H1 (cell line): ENCODE results near the gene BNC2. TPM values are rescaled to one million over a fixed set of nuclear protein-coding genes. Genes with fewer than 3 reads are reported as not detected.

Source experiments
- CTCF ChIA-PET: fragments of 300-600 bp; sonication (Branson Sonifier 250); formaldehyde crosslinking; loops from one replicate; lab custom pipeline; 2021; ENCODE audit not compliant: partially characterized antibody; lab: Charles Lee
- POLR2A ChIA-PET: fragments of 300-600 bp; sonication (Branson Sonifier 250); formaldehyde crosslinking; loops from one replicate; lab custom pipeline; 2021; ENCODE audit warnings: inconsistent platforms; ENCODE audit not compliant: partially characterized antibody; lab: Charles Lee
- DNase-seq, 2 experiments: peaks; one replicate each; pipeline versions ENCODE4 v3.0.0 to v3.0.0-alpha.2; 2010 to 2022; ENCODE audit warnings: low spot score in 2 of 2, low read depth in 1 of 2, mixed read lengths in 1 of 2
- FAIRE-seq: peaks from 2 replicates; lab custom pipeline; 2011; peaks lifted over from hg19 to GRCh38; lab: Jason Lieb, UNC
- H2AFZ ChIP-seq: 2 replicates; pipeline ENCODE4 v1.8.1; 2012; ENCODE audit warnings: low read length, inconsistent platforms
- H2AK5ac ChIP-seq: 2 replicates; pipeline ENCODE4 v1.6.1; 2013; ENCODE audit warnings: low read depth, low read length
- H2BK120ac ChIP-seq: replicated peaks from 2 replicates; pipeline ENCODE3; 2013; ENCODE audit warnings: low read depth, low read length, inconsistent platforms
- H2BK12ac ChIP-seq: 2 replicates; pipeline ENCODE4 v1.6.1; 2013; ENCODE audit warnings: low read depth, low read length
- H2BK15ac ChIP-seq: 2 replicates; pipeline ENCODE4 v1.6.1; 2013; ENCODE audit warnings: low read length
- H2BK20ac ChIP-seq: 2 replicates; pipeline ENCODE4 v1.6.1; 2013; ENCODE audit warnings: low read length
- H2BK5ac ChIP-seq: 2 replicates; pipeline ENCODE4 v1.6.1; 2013; ENCODE audit warnings: low read depth, low read length
- H3K14ac ChIP-seq: 2 replicates; pipeline ENCODE4 v1.6.1; 2013; ENCODE audit warnings: inconsistent platforms; ENCODE audit not compliant: insufficient read length
- H3K18ac ChIP-seq: 2 replicates; pipeline ENCODE4 v1.6.1; 2013; ENCODE audit warnings: low read length; ENCODE audit errors: extremely low read depth
- H3K23ac ChIP-seq: 2 replicates; pipeline ENCODE4 v1.6.1; 2013; ENCODE audit warnings: inconsistent platforms; ENCODE audit not compliant: insufficient read length
- H3K23me2 ChIP-seq: 2 replicates; pipeline ENCODE4 v1.6.1; 2013; ENCODE audit warnings: low read depth, low read length
- H3K27ac ChIP-seq: 2 replicates; pipeline ENCODE4 v1.6.1; 2011; ENCODE audit warnings: low read depth, low read length, inconsistent platforms
- H3K27me3 ChIP-seq, 4 experiments: replicated peaks in 1 of 4; 1 replicate in 1 of 4; 2 replicates in 3 of 4; pipeline versions ENCODE4 v1.6.1 to v1.8.1; 2011 to 2013; ENCODE audit warnings: low read length in 3 of 4, mild to moderate bottlenecking in 3 of 4, inconsistent platforms in 2 of 4, mixed read lengths in 2 of 4, moderate library complexity in 1 of 4; ENCODE audit not compliant: control insufficient read depth in 3 of 4, insufficient read depth in 3 of 4; ENCODE audit errors: extremely low read depth in 1 of 4
- H3K36me3 ChIP-seq, 4 experiments: 2 replicates each; pipeline versions ENCODE4 v1.6.1 to v1.8.1; 2011 to 2013; ENCODE audit warnings: mild to moderate bottlenecking in 4 of 4, low read length in 3 of 4, moderate library complexity in 2 of 4, control low read depth in 1 of 4, inconsistent platforms in 1 of 4; ENCODE audit not compliant: insufficient read depth in 4 of 4, control insufficient read depth in 2 of 4
- H3K4ac ChIP-seq: replicated peaks from 2 replicates; pipeline ENCODE3; 2013; ENCODE audit warnings: low read length, low read depth, mixed read lengths, inconsistent platforms; ENCODE audit not compliant: insufficient read length
- H3K4me1 ChIP-seq, 4 experiments: replicated peaks in 1 of 4; 1 replicate in 1 of 4; 2 replicates in 3 of 4; pipeline versions ENCODE4 v1.6.1 to v1.8.1; 2011 to 2013; ENCODE audit warnings: low read length in 3 of 4, inconsistent platforms in 2 of 4, mixed read lengths in 1 of 4; ENCODE audit not compliant: insufficient read depth in 4 of 4, control insufficient read depth in 3 of 4
- H3K4me2 ChIP-seq, 2 experiments: 2 replicates each; pipeline versions ENCODE4 v1.6.1 to v1.8.1; 2011 to 2013; ENCODE audit warnings: low read depth in 2 of 2, low read length in 2 of 2, control low read depth in 1 of 2, inconsistent platforms in 1 of 2, mild to moderate bottlenecking in 1 of 2; ENCODE audit not compliant: insufficient read depth in 1 of 2
- H3K4me3 ChIP-seq, 4 experiments: fragments of 200-600, 300-600 bp in 1 of 4; sonication (generic), shearing (Covaris generic), sonication (Bioruptor Twin) in 1 of 4; 2 replicates each; pipeline versions ENCODE4 v1.5.1 to v1.8.1; 2011 to 2016; ENCODE audit warnings: low read length in 4 of 4, low read depth in 3 of 4, control low read depth in 2 of 4, inconsistent platforms in 2 of 4, mild to moderate bottlenecking in 2 of 4, mixed read lengths in 1 of 4, moderate library complexity in 1 of 4; ENCODE audit not compliant: insufficient read depth in 2 of 4; ENCODE audit errors: extremely low read depth in 1 of 4
- H3K56ac ChIP-seq: replicated peaks from 2 replicates; pipeline ENCODE3; 2013; ENCODE audit warnings: low read depth, mild to moderate bottlenecking, mixed read lengths, low read length, inconsistent platforms; ENCODE audit not compliant: insufficient read length
- H3K79me1 ChIP-seq: 2 replicates; pipeline ENCODE4 v1.6.1; 2013; ENCODE audit warnings: low read depth, low read length, control low read depth
- H3K79me2 ChIP-seq, 2 experiments: 2 replicates each; pipeline versions ENCODE4 v1.6.1 to v1.8.1; 2012 to 2013; ENCODE audit warnings: low read length in 2 of 2, mild to moderate bottlenecking in 2 of 2, inconsistent platforms in 1 of 2; ENCODE audit not compliant: insufficient read depth in 2 of 2, control insufficient read depth in 1 of 2
- H3K9ac ChIP-seq, 4 experiments: replicated peaks in 1 of 4; 1 replicate in 1 of 4; 2 replicates in 3 of 4; pipeline versions ENCODE4 v1.6.1 to v1.8.1; 2011 to 2013; ENCODE audit warnings: low read depth in 3 of 4, low read length in 3 of 4, control low read depth in 2 of 4, mild to moderate bottlenecking in 2 of 4, moderate library complexity in 2 of 4, inconsistent platforms in 1 of 4; ENCODE audit errors: extremely low read depth in 1 of 4
- H3K9me3 ChIP-seq, 2 experiments: 2 replicates each; pipeline versions ENCODE4 v1.6.1 to v1.8.1; 2012 to 2013; ENCODE audit warnings: mild to moderate bottlenecking in 2 of 2, moderate library complexity in 2 of 2, control low read depth in 1 of 2, inconsistent platforms in 1 of 2, low read depth in 1 of 2, low read length in 1 of 2, mixed read lengths in 1 of 2; ENCODE audit not compliant: insufficient read depth in 2 of 2
- H4K20me1 ChIP-seq, 2 experiments: replicated peaks in 1 of 2; 2 replicates each; pipeline versions ENCODE3 to v1.8.1; 2011 to 2013; ENCODE audit warnings: inconsistent platforms in 2 of 2, low read length in 2 of 2, mild to moderate bottlenecking in 1 of 2; ENCODE audit not compliant: insufficient read depth in 2 of 2, control insufficient read depth in 1 of 2
- H4K5ac ChIP-seq: 2 replicates; pipeline ENCODE4 v1.6.1; 2013; ENCODE audit warnings: low read length, low read depth, mixed read lengths, inconsistent platforms; ENCODE audit not compliant: insufficient read length
- H4K8ac ChIP-seq: 2 replicates; pipeline ENCODE4 v1.8.0; 2013; ENCODE audit warnings: mild to moderate bottlenecking, moderate library complexity, low read length, inconsistent platforms; ENCODE audit not compliant: insufficient read depth; ENCODE audit errors: extremely low read depth
- H4K91ac ChIP-seq: replicated peaks from 2 replicates; pipeline ENCODE3; 2013; ENCODE audit warnings: low read length, mixed read lengths, inconsistent platforms; ENCODE audit not compliant: insufficient read length
- CBX5 ChIP-seq: fragments of 300-800, 300-1000 bp; sonication (generic); IDR thresholded peaks from 2 replicates; pipeline ENCODE4 v1.7.1; 2016; ENCODE audit warnings: antibody characterized with exemption, low read length, low read depth
- EP300 ChIP-seq, 2 experiments: IDR thresholded peaks; 1 replicate in 1 of 2; 2 replicates in 1 of 2; pipeline ENCODE4 v1.6.1; 2011 to 2012; ENCODE audit warnings: low read depth in 2 of 2, low read length in 2 of 2, mild to moderate bottlenecking in 2 of 2, borderline replicate concordance in 1 of 2, inconsistent platforms in 1 of 2, moderate library complexity in 1 of 2
- EZH2 ChIP-seq: fragments of 200-600 bp; sonication (generic); IDR thresholded peaks from 2 replicates; pipeline ENCODE4 v1.7.1; 2012; ENCODE audit warnings: low read depth, mild to moderate bottlenecking, moderate library complexity, low read length, inconsistent platforms; ENCODE audit not compliant: severe bottlenecking
- GABPA ChIP-seq: IDR thresholded peaks from 2 replicates; pipeline ENCODE4 v1.6.1; 2011; ENCODE audit warnings: mild to moderate bottlenecking, low read length, moderate library complexity, borderline replicate concordance; ENCODE audit not compliant: insufficient read depth
- GTF2F1 ChIP-seq: IDR thresholded peaks from 2 replicates; pipeline ENCODE4 v1.6.1; 2012; ENCODE audit warnings: low read depth, low read length, improper control_type of control experiment, borderline replicate concordance
- JUN ChIP-seq: IDR thresholded peaks from 2 replicates; pipeline ENCODE4 v1.6.1; 2011; ENCODE audit warnings: low read depth, mild to moderate bottlenecking, improper control_type of control experiment, low read length
- KDM1A ChIP-seq: fragments of 200-600, 300-600 bp; sonication (generic); IDR thresholded peaks from 2 replicates; pipeline ENCODE4 v1.7.1; 2016; ENCODE audit warnings: mild to moderate bottlenecking, low read length, borderline replicate concordance
- NANOG ChIP-seq: IDR thresholded peaks from 2 replicates; pipeline ENCODE4 v1.6.1; 2011; ENCODE audit warnings: low read length, low read depth, mild to moderate bottlenecking, inconsistent platforms; ENCODE audit not compliant: insufficient read depth, poor library complexity, severe bottlenecking
- RNF2 ChIP-seq: fragments of 200-900, 300-1000 bp; sonication (generic); IDR thresholded peaks from 2 replicates; pipeline ENCODE4 v1.7.1; 2016; ENCODE audit warnings: borderline replicate concordance, low read depth, mild to moderate bottlenecking, antibody characterized with exemption, low read length; ENCODE audit not compliant: poor library complexity, severe bottlenecking; ENCODE audit errors: missing control alignments
- SRF ChIP-seq: IDR thresholded peaks from 2 replicates; pipeline ENCODE4 v1.6.1; 2011; ENCODE audit warnings: mild to moderate bottlenecking, low read depth, low read length, moderate library complexity
- TAF7 ChIP-seq: optimal IDR thresholded peaks from 2 replicates; pipeline ENCODE3; 2011; ENCODE audit warnings: low read depth, mild to moderate bottlenecking, inconsistent platforms, low read length, moderate library complexity, borderline replicate concordance
- WGBS, 2 experiments: shearing (Covaris generic) in 1 of 2; methylation state at CpG; one replicate each; pipeline versions ENCODE4 v1.1.6 to v1.1.7; 2013 to 2015; ENCODE audit warnings: low lambda C conversion rate in 2 of 2, mixed read lengths in 2 of 2, inconsistent platforms in 1 of 2, low coverage in 1 of 2, missing lambda C conversion rate in 1 of 2; ENCODE audit not compliant: insufficient replicate concordance in 2 of 2, insufficient coverage in 1 of 2, insufficient read length in 1 of 2; ENCODE audit errors: extremely low coverage in 1 of 2, missing lambda C conversion rate in 1 of 2; 5-methylcytosine and 5-hydroxymethylcytosine counted together
- polyA plus RNA-seq, 7 experiments: library from polyadenylated mRNA; depleted of rRNA in 3 of 7; stranded (reverse) in 5 of 7; unstranded in 2 of 7; fragments of >200 nt in 5 of 7; fragments of 200-250 nt in 2 of 7; gene quantifications; 1 replicate in 5 of 7; 2 replicates in 1 of 7; 4 replicates in 1 of 7; pipeline versions ENCODE4 v1.2.1 to v1.2.3, GENCODE V29; 2011 to 2013; ENCODE audit warnings: missing spikeins in 2 of 7, mixed read lengths in 2 of 7
- total RNA-seq: library from RNA; stranded (reverse); fragmentation: NEBNext Ultra II Directional; extraction: Animal tissue kit (Norgen Biotek cat#: 25700); gene quantifications from 2 replicates; pipeline ENCODE4 v1.2.1, GENCODE V29; 2021
- TF ChIP-seq, protein P1 (sequence below): IDR thresholded peaks from 2 replicates; pipeline ENCODE4 v1.6.1; 2011; ENCODE audit warnings: low read length, improper control_type of control experiment

BNC2 gene
- total and polyA plus RNA-seq, 2 of the 8 experiments (the other 6 are each of a cell fraction or from before 2014, with no cell fraction given) = 16.0 to 26.8 TPM

DNA sequence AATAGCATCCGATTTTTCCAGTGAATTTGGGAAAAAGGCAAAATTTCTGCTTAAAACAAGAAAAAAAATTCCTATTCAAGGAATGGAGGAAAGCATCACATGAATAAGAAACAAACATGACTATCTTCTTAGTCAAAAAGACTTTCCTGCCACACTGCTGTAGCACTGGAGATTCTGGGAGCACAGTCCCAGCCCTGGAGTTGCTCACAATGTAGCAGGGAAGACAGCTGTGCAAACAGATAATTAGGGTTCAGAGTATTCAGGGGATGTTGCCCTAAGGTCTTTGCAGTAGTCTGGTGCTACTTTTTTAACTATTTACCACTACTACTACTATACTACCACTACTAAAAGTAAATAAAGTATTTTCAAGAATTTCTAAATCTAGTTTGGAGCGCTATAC lies 86.5 kb downstream of the BNC2 start:
- Histone ChIP-seq H3K27ac (no peak overlapping the region), H3K27me3 (no peaks in the 10 kb centered on the region), H3K9ac (no peak overlapping the region), H4K91ac (no peak overlapping the region), H3K4me3 (no peak overlapping the region), H4K8ac (no peak overlapping the region), H3K4ac (no peak overlapping the region), H4K5ac (no peak overlapping the region), H3K36me3 (no peaks in the 10 kb centered on the region), H4K20me1 (no peaks in the 10 kb centered on the region), H3K23ac (no peak overlapping the region), H2BK20ac (no peak overlapping the region), H3K79me2 (peaks cover 0 to 32% of the 10 kb centered on the region in 2 experiments; a peak in 2 of 4 replicates), H3K14ac (no peak overlapping the region), H2BK12ac (no peak overlapping the region), H3K79me1 (no peaks in the 10 kb centered on the region), H2BK15ac (no peak overlapping the region), H2AFZ (no peak overlapping the region), H2AK5ac (no peak overlapping the region), H3K18ac (no peak overlapping the region), H3K4me1 (peaks cover 0 to 7% (median 5%) of the 10 kb centered on the region in 4 experiments; a peak in 3 of 7 replicates), H3K4me2 (no peak overlapping the region), H3K56ac (no peak overlapping the region), H2BK120ac (no peak overlapping the region), H3K23me2 (no peaks in the 10 kb centered on the region), H3K9me3 (no peaks in the 10 kb centered on the region), H2BK5ac (no peak overlapping the region)
- ChIA-PET CTCF (interaction anchor here (0.9 kb wide), 1 partner anchor 653 kb away, joined by 3 read pairs; no protein-coding TSS in a partner anchor), POLR2A (no interaction called here)
- no peak for DNase-seq
- FAIRE-seq = no peak
- WGBS, 2 experiments = 89% methylated on average over 2 of the region's 2 CpGs; no CpG with 5 or more reads in 1 of the 2 experiments
- no peak for TF ChIP-seq JUN
- TF ChIP-seq EZH2 = no peak
- no peak for TF ChIP-seq RNF2
- TF ChIP-seq CBX5 = no peak
- TF ChIP-seq SRF = no peak
- TF ChIP-seq GABPA = no peak
- TF ChIP-seq KDM1A = no peak
- TF ChIP-seq GTF2F1 = no peak
- TF ChIP-seq, protein P1, sequence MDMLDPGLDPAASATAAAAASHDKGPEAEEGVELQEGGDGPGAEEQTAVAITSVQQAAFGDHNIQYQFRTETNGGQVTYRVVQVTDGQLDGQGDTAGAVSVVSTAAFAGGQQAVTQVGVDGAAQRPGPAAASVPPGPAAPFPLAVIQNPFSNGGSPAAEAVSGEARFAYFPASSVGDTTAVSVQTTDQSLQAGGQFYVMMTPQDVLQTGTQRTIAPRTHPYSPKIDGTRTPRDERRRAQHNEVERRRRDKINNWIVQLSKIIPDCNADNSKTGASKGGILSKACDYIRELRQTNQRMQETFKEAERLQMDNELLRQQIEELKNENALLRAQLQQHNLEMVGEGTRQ = no peak
- TF ChIP-seq TAF7 = no peak
- TF ChIP-seq NANOG = no peak
- no peak for TF ChIP-seq EP300 (IDR thresholded peaks at IDR 0.05; ENCODE audit: borderline replicate concordance in 1 of 2, low read depth in 2 of 2, low read length in 2 of 2)
